ENCODE measurements around the gene LIPI. TPM values are rescaled to one million over a fixed set of nuclear protein-coding genes. Genes with fewer than 3 reads are reported as not detected.
"Not testable (repeated sequence)": the region's sequence is repeated elsewhere in the genome, so short reads cannot be mapped to it uniquely, and the experiment has no call there.

LIPI gene
- total and polyA plus RNA-seq, 4 donors: 0.18 to 0.25 TPM; not detected in 2

- Histone ChIP-seq H3K27me3 (ENCODE audit: control insufficient read depth, insufficient read depth, low read length) (no peaks in the 10 kb centered on the region), H3K36me3 (ENCODE audit: control insufficient read depth, insufficient read depth, low read length) (peaks cover 40% of the 10 kb centered on the region), H3K27ac (ENCODE audit: low read depth, low read length) (no peak overlapping the region), H3K9me3 (ENCODE audit: control insufficient read depth, insufficient read depth, low read length) (no peaks in the 10 kb centered on the region), H3K4me1 (ENCODE audit: control insufficient read depth, insufficient read depth, low read length) (no peaks in the 10 kb centered on the region), H3K4me3 (ENCODE audit: low read depth, low read length) (no peak overlapping the region)
- WGBS (ENCODE audit: insufficient coverage): 99% methylated on average over 40 of the region's 46 CpGs
- DNase-seq (ENCODE audit: low read depth in 4 of 6, low spot score in 6 of 6): no peak
Measured at GRCh38 chr21:14070049-14070893, 140.5 kb downstream of the LIPI start.

- DNase-seq (ENCODE audit: low read depth in 4 of 6, low spot score in 6 of 6): no peak
- Histone ChIP-seq H3K36me3 (ENCODE audit: control insufficient read depth, insufficient read depth, low read length) (peaks cover 5% of the 10 kb centered on the region), H3K4me1 (ENCODE audit: control insufficient read depth, insufficient read depth, low read length) (no peaks in the 10 kb centered on the region), H3K9me3 (ENCODE audit: control insufficient read depth, insufficient read depth, low read length) (no peaks in the 10 kb centered on the region), H3K27me3 (ENCODE audit: control insufficient read depth, insufficient read depth, low read length) (no peaks in the 10 kb centered on the region), H3K27ac (ENCODE audit: low read depth, low read length) (no peak overlapping the region), H3K4me3 (ENCODE audit: low read depth, low read length) (no peak overlapping the region)
- 96% methylated on average over 19 of the region's 29 CpGs for WGBS (ENCODE audit: insufficient coverage)
Measured at GRCh38 chr21:14064296-14064645, 146.5 kb downstream of the LIPI start.

- H3K36me3 ChIP-seq (ENCODE audit: control insufficient read depth, insufficient read depth, low read length); H3K27me3 ChIP-seq (ENCODE audit: control insufficient read depth, insufficient read depth, low read length); H3K4me1 ChIP-seq (ENCODE audit: control insufficient read depth, insufficient read depth, low read length); H3K4me3 ChIP-seq (ENCODE audit: low read depth, low read length); H3K27ac ChIP-seq (ENCODE audit: low read depth, low read length); DNase-seq (ENCODE audit: low read depth in 4 of 6, low spot score in 6 of 6); H3K9me3 ChIP-seq (ENCODE audit: control insufficient read depth, insufficient read depth, low read length): not testable (repeated sequence)
- WGBS (ENCODE audit: insufficient coverage): 96% methylated on average over 57 of the region's 57 CpGs
Measured at GRCh38 chr21:14063620-14064295, 147.0 kb downstream of the LIPI start.

GRCh38 chr21:14062684-14063083, 148.1 kb downstream of the LIPI start:
- H3K27ac ChIP-seq (ENCODE audit: low read depth, low read length); H3K27me3 ChIP-seq (ENCODE audit: control insufficient read depth, insufficient read depth, low read length); H3K4me3 ChIP-seq (ENCODE audit: low read depth, low read length); DNase-seq (ENCODE audit: low read depth in 4 of 6, low spot score in 6 of 6); H3K9me3 ChIP-seq (ENCODE audit: control insufficient read depth, insufficient read depth, low read length); H3K4me1 ChIP-seq (ENCODE audit: control insufficient read depth, insufficient read depth, low read length): not testable (repeated sequence)
- peaks cover 11% of the 10 kb centered on the region for H3K36me3 ChIP-seq (ENCODE audit: control insufficient read depth, insufficient read depth, low read length)
- WGBS (ENCODE audit: insufficient coverage): 84% methylated on average over 6 of the region's 19 CpGs

GRCh38 chr21:14061820-14062219, 148.9 kb downstream of the LIPI start:
- WGBS (ENCODE audit: insufficient coverage): 85% methylated on average over 2 of the region's 10 CpGs
- not testable (repeated sequence) for H3K4me3 ChIP-seq (ENCODE audit: low read depth, low read length); H3K27ac ChIP-seq (ENCODE audit: low read depth, low read length); H3K9me3 ChIP-seq (ENCODE audit: control insufficient read depth, insufficient read depth, low read length); DNase-seq (ENCODE audit: low read depth in 4 of 6, low spot score in 6 of 6); H3K27me3 ChIP-seq (ENCODE audit: control insufficient read depth, insufficient read depth, low read length); H3K4me1 ChIP-seq (ENCODE audit: control insufficient read depth, insufficient read depth, low read length)
- H3K36me3 ChIP-seq (ENCODE audit: control insufficient read depth, insufficient read depth, low read length): peaks cover 15% of the 10 kb centered on the region

DNA sequence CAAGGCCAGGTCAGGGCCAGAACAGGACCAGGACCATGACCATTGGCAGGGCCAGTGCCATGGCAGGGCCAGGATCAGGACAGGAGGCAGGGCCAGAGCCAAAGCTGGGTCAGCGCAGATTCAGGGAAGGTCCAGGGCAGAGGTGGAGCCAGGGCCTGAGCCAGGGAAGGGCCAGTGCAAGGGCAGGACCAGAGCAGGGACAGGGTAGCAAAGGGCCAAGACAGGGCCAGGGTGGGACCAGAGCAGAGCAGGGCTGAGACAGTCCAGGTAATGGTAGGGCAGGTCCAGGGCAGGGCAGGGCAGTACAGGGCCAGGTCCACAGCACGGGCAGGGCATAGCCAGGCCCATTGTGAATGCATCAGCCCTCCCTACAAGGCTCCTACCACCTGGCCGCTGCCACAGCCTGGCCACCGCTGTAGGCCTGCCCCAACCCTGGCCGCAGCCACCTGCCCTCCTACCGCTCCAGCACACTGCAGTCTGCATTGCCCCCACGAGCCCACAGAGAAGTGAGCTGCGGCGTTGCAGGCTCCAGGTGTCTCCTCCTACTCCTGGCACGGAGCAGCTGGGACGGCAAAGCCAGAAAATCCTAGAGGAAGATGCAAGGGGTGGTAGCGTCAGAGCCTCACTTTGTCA, 151.6 kb downstream of the LIPI start:
- not testable (repeated sequence) for H3K27me3 ChIP-seq (ENCODE audit: control insufficient read depth, insufficient read depth, low read length); H3K4me3 ChIP-seq (ENCODE audit: low read depth, low read length); H3K9me3 ChIP-seq (ENCODE audit: control insufficient read depth, insufficient read depth, low read length); H3K4me1 ChIP-seq (ENCODE audit: control insufficient read depth, insufficient read depth, low read length); H3K27ac ChIP-seq (ENCODE audit: low read depth, low read length); DNase-seq (ENCODE audit: low read depth in 4 of 6, low spot score in 6 of 6)
- H3K36me3 ChIP-seq (ENCODE audit: control insufficient read depth, insufficient read depth, low read length): peaks cover 16% of the 10 kb centered on the region
- WGBS (ENCODE audit: insufficient coverage): 98% methylated on average over 8 of the region's 12 CpGs

Small RNA genes lying within 50 kb of the gene (small RNA-seq; reads per million reads assigned to genes)
- gene RF01518 (ENCODE audit: low replicate concordance) (not detected), gene RNA5SP488 (ENCODE audit: low replicate concordance) (not detected)

Other genes starting within 250 kb of the LIPI start
- gene RBM11, start 5.2 kb upstream of the LIPI start, total RNA-seq: 10 to 100 TPM in 1 of 2 donors, 1 to 10 TPM in 1; 6.0 to 14.4 TPM
- gene RBM11, start 5.2 kb upstream of the LIPI start, polyA plus RNA-seq (ENCODE audit: insufficient read length in 2 of 2): 10 to 100 TPM in 1 of 2 donors, 1 to 10 TPM in 1; 8.7 to 10.1 TPM
- 100 to 1,000 TPM in 1 of 2 donors, 10 to 100 TPM in 1; 43.7 to 134 TPM for gene HSPA13, start 172.2 kb upstream of the LIPI start, total RNA-seq
- gene HSPA13, start 172.2 kb upstream of the LIPI start, polyA plus RNA-seq (ENCODE audit: insufficient read length in 2 of 2): 10 to 100 TPM; 61.4 to 81.7 TPM